WTC11 (cell line): Measurements from ENCODE around the gene CNPY1. TPM values are rescaled to one million over a fixed set of nuclear protein-coding genes. Genes with fewer than 3 reads are reported as not detected.

Experiments used
- ATAC-seq: fragments of 200-7000 bp; cut with Tn5 transposase; 2 replicates; pipeline ENCODE4 v1.10.0; 2021; ENCODE audit warnings: mild to moderate bottlenecking, moderate library complexity
- CTCF ChIA-PET: fragments of 300-600 bp; sonication (Branson Sonifier 250); formaldehyde crosslinking; loops from one replicate; lab custom pipeline; 2021; ENCODE audit warnings: antibody characterized with exemption; lab: Charles Lee
- POLR2A ChIA-PET: fragments of 350-600 bp; sonication (Branson Sonifier 250); formaldehyde crosslinking; loops from one replicate; lab custom pipeline; 2021; ENCODE audit warnings: antibody characterized with exemption; lab: Charles Lee
- DNase-seq: peaks from one replicate; pipeline ENCODE4 v3.0.0; 2021; ENCODE audit warnings: low spot score
- H3K27ac Mint-ChIP-seq: 2 replicates; pipeline ENCODE4 v1.8.0; 2021; ENCODE audit warnings: mixed read lengths
- H3K27me3 Mint-ChIP-seq: 2 replicates; pipeline ENCODE4 v1.8.0; 2021; ENCODE audit warnings: low read depth, mild to moderate bottlenecking, moderate library complexity, mixed read lengths
- H3K36me3 Mint-ChIP-seq: 2 replicates; pipeline ENCODE4 v1.8.0; 2021; ENCODE audit warnings: mixed read lengths
- H3K4me1 Mint-ChIP-seq: 2 replicates; pipeline ENCODE4 v1.8.0; 2022; ENCODE audit warnings: mixed read lengths
- H3K4me3 Mint-ChIP-seq: 2 replicates; pipeline ENCODE4 v1.8.0; 2021; ENCODE audit warnings: mild to moderate bottlenecking, moderate library complexity, mixed read lengths
- H3K9me3 Mint-ChIP-seq: 2 replicates; pipeline ENCODE4 v1.8.0; 2021; ENCODE audit warnings: mixed read lengths
- CREB1 ChIP-seq: sonication (generic); formaldehyde crosslinking; IDR thresholded peaks from 2 replicates; pipeline ENCODE4 v1.8.0; 2023; ENCODE audit warnings: mild to moderate bottlenecking, missing genetic modification reagents
- ELF4 ChIP-seq: sonication (generic); formaldehyde crosslinking; IDR thresholded peaks from 2 replicates; pipeline ENCODE4 v1.8.1; 2022; ENCODE audit warnings: low read depth, mild to moderate bottlenecking, moderate library complexity, missing genetic modification reagents
- EMX1 ChIP-seq: fragments of 250-450 bp; sonication (Bioruptor Pico); IDR thresholded peaks from 2 replicates; pipeline ENCODE4 v1.8.0; 2021; ENCODE audit warnings: mild to moderate bottlenecking
- FOXJ3 ChIP-seq: sonication (generic); formaldehyde crosslinking; IDR thresholded peaks from 2 replicates; pipeline ENCODE4 v1.9.0; 2021; ENCODE audit warnings: missing genetic modification reagents, mild to moderate bottlenecking, borderline replicate concordance
- GABPB1 ChIP-seq: sonication (generic); formaldehyde crosslinking; IDR thresholded peaks from 2 replicates; pipeline ENCODE4 v1.8.1; 2023; ENCODE audit warnings: mild to moderate bottlenecking, missing genetic modification reagents
- JAZF1 ChIP-seq: fragments of 250-450 bp; sonication (Bioruptor Pico); IDR thresholded peaks from 2 replicates; pipeline ENCODE4 v1.9.0; 2021; ENCODE audit warnings: moderate library complexity, mild to moderate bottlenecking, inconsistent platforms
- NFATC4 ChIP-seq: fragments of 250-450 bp; sonication (Bioruptor Pico); IDR thresholded peaks from 2 replicates; pipeline ENCODE4 v1.9.0; 2021; ENCODE audit warnings: mild to moderate bottlenecking
- NR1H2 ChIP-seq: sonication (generic); formaldehyde crosslinking; IDR thresholded peaks from 2 replicates; pipeline ENCODE4 v1.9.0; 2021; ENCODE audit warnings: mild to moderate bottlenecking, moderate library complexity, missing genetic modification reagents
- NR3C1 ChIP-seq: sonication (generic); formaldehyde crosslinking; conservative IDR thresholded peaks from 2 replicates; pipeline ENCODE4 v1.8.1; 2023; ENCODE audit warnings: low read depth, mild to moderate bottlenecking, missing genetic modification reagents
- OVOL2 ChIP-seq: fragments of 250-450 bp; sonication (Bioruptor Pico); IDR thresholded peaks from 2 replicates; pipeline ENCODE4 v1.9.0; 2021; ENCODE audit warnings: mild to moderate bottlenecking, borderline replicate concordance
- RELA ChIP-seq: sonication (generic); formaldehyde crosslinking; IDR thresholded peaks from 2 replicates; pipeline ENCODE4 v1.8.1; 2022; ENCODE audit warnings: missing genetic modification reagents, mild to moderate bottlenecking, borderline replicate concordance
- ZBTB21 ChIP-seq: sonication (generic); formaldehyde crosslinking; IDR thresholded peaks from 2 replicates; pipeline ENCODE4 v1.8.1; 2023; ENCODE audit warnings: mild to moderate bottlenecking, missing genetic modification reagents, borderline replicate concordance
- ZBTB43 ChIP-seq: sonication (generic); formaldehyde crosslinking; IDR thresholded peaks from 2 replicates; pipeline ENCODE4 v1.8.1; 2023; ENCODE audit warnings: mild to moderate bottlenecking, missing genetic modification reagents
- ZNF219 ChIP-seq: sonication (generic); formaldehyde crosslinking; IDR thresholded peaks from 2 replicates; pipeline ENCODE4 v1.8.0; 2023; ENCODE audit warnings: missing genetic modification reagents, mild to moderate bottlenecking, borderline replicate concordance
- ZNF416 ChIP-seq: fragments of 250-450 bp; sonication (Bioruptor Pico); IDR thresholded peaks from 2 replicates; pipeline ENCODE4 v1.9.0; 2021; ENCODE audit warnings: mild to moderate bottlenecking, inconsistent platforms
- ZSCAN18 ChIP-seq: fragments of 250-450 bp; sonication (Bioruptor Pico); IDR thresholded peaks from 2 replicates; pipeline ENCODE4 v2.1.2; 2022; ENCODE audit warnings: mild to moderate bottlenecking, moderate library complexity
- total RNA-seq: library from RNA; stranded (reverse); gene quantifications from 3 replicates; pipeline ENCODE4 v1.2.3, GENCODE V29; 2021
- TF ChIP-seq, protein P1 (sequence below): sonication (generic); formaldehyde crosslinking; IDR thresholded peaks from 2 replicates; pipeline ENCODE4 v1.8.1; 2022; ENCODE audit warnings: low read depth, missing genetic modification reagents, borderline replicate concordance
- TF ChIP-seq, protein P2 (sequence below): sonication (generic); formaldehyde crosslinking; IDR thresholded peaks from 2 replicates; pipeline ENCODE4 v1.8.0; 2023; ENCODE audit warnings: missing genetic modification reagents
- TF ChIP-seq, protein P3 (sequence below): sonication (generic); formaldehyde crosslinking; IDR thresholded peaks from 2 replicates; pipeline ENCODE4 v1.8.1; 2023; ENCODE audit warnings: mild to moderate bottlenecking, missing genetic modification reagents

The CNPY1 gene
- total RNA-seq, 1 experiment from 2014 or later, result 0.09 TPM

GRCh38 chr7:155581954-155582353 is 35.6 kb upstream of the CNPY1 start:
- DNase-seq (no peak), ATAC-seq (no peak)
- Mint-ChIP-seq H3K4me3 (no peak overlapping the region), H3K27me3 (no peaks in the 10 kb centered on the region), H3K4me1 (no peaks in the 10 kb centered on the region), H3K36me3 (no peaks in the 10 kb centered on the region), H3K9me3 (no peaks in the 10 kb centered on the region), H3K27ac (no peak overlapping the region)
- CTCF ChIA-PET, result interaction anchor here (2.3 kb wide), 1 partner anchor 17 kb away, joined by 13 read pairs; no protein-coding TSS in a partner anchor
- POLR2A ChIA-PET, result no interaction called here
- no peak for TF ChIP-seq ZBTB21 (CRISPR knock-in tag)
- no peak for TF ChIP-seq CREB1 (CRISPR knock-in tag)
- no peak for TF ChIP-seq NR1H2 (CRISPR knock-in tag)
- TF ChIP-seq, protein P1, sequence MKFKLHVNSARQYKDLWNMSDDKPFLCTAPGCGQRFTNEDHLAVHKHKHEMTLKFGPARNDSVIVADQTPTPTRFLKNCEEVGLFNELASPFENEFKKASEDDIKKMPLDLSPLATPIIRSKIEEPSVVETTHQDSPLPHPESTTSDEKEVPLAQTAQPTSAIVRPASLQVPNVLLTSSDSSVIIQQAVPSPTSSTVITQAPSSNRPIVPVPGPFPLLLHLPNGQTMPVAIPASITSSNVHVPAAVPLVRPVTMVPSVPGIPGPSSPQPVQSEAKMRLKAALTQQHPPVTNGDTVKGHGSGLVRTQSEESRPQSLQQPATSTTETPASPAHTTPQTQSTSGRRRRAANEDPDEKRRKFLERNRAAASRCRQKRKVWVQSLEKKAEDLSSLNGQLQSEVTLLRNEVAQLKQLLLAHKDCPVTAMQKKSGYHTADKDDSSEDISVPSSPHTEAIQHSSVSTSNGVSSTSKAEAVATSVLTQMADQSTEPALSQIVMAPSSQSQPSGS (CRISPR knock-in tag), result no peak
- TF ChIP-seq, protein P2, sequence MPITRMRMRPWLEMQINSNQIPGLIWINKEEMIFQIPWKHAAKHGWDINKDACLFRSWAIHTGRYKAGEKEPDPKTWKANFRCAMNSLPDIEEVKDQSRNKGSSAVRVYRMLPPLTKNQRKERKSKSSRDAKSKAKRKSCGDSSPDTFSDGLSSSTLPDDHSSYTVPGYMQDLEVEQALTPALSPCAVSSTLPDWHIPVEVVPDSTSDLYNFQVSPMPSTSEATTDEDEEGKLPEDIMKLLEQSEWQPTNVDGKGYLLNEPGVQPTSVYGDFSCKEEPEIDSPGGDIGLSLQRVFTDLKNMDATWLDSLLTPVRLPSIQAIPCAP (CRISPR knock-in tag), result no peak
- TF ChIP-seq OVOL2 (CRISPR knock-in tag), result no peak
- no peak for TF ChIP-seq NR3C1 (CRISPR knock-in tag)
- TF ChIP-seq ZBTB43, result no peak
- no peak for TF ChIP-seq ZNF219 (CRISPR knock-in tag)
- no peak for TF ChIP-seq ELF4 (CRISPR knock-in tag)
- no peak for TF ChIP-seq EMX1 (CRISPR knock-in tag)
- no peak for TF ChIP-seq JAZF1 (CRISPR knock-in tag)
- TF ChIP-seq, all 79 proteins: peak for 0

DNA sequence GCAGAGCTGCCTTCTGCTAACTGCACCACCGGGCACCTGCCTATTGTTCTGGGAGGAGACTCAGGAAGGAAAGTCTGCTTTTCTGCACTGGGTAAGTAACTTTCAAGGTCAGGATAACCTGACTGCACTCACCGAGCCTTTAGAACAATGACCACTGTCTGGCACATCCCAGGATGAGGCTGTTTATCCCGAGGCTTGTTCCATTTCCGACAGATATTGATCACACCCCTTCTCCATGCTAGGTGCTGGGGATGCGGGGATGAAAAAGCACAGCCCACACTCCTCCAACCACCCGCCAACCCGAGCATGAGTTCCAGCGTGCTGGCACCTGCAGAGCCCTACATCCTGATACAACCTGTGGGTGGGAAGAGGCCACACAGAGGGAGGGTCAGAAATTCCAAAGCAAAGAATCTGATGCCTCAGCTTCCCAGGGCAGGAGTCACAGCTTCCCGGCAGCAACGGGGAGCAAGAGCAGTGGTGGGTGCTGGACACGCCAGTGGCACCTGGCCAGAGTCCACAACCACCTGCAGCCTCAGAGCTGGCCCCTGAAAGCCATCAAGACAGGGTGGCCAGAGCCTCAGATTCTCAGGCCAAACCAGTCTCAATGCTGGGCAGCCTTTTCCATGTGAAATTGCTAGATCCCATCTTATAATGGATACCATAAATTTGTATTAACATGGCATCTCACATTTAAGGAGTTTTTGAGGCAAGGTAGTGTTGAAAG is 34.9 kb upstream of the CNPY1 start:
- POLR2A ChIA-PET, result no interaction called here
- H3K27ac Mint-ChIP-seq, result no peak overlapping the region
- no peaks in the 10 kb centered on the region for H3K9me3 Mint-ChIP-seq
- ATAC-seq, result no peak; the same call in none of the 2 replicates
- no peak for TF ChIP-seq NFATC4 (CRISPR knock-in tag)
- TF ChIP-seq GABPB1 (CRISPR knock-in tag), result 0 out of 2 replicates have a peak, but pooled peaks have one; percentile 17
- no peaks in the 10 kb centered on the region for H3K27me3 Mint-ChIP-seq
- no peak overlapping the region for H3K4me3 Mint-ChIP-seq
- no peaks in the 10 kb centered on the region for H3K36me3 Mint-ChIP-seq
- no peak for DNase-seq
- CTCF ChIA-PET, result interaction anchor here (0.5 to 1.0 kb wide), 3 partner anchors 17 to 998 kb away, joined by 4 to 6 read pairs (median 4); no protein-coding TSS in a partner anchor
- no peaks in the 10 kb centered on the region for H3K4me1 Mint-ChIP-seq

- TF ChIP-seq ZNF416 (CRISPR knock-in tag) (no peak), ELF4 (CRISPR knock-in tag) (no peak), ZSCAN18 (no peak), RELA (no peak), FOXJ3 (CRISPR knock-in tag) (no peak)
- TF ChIP-seq, protein P3, sequence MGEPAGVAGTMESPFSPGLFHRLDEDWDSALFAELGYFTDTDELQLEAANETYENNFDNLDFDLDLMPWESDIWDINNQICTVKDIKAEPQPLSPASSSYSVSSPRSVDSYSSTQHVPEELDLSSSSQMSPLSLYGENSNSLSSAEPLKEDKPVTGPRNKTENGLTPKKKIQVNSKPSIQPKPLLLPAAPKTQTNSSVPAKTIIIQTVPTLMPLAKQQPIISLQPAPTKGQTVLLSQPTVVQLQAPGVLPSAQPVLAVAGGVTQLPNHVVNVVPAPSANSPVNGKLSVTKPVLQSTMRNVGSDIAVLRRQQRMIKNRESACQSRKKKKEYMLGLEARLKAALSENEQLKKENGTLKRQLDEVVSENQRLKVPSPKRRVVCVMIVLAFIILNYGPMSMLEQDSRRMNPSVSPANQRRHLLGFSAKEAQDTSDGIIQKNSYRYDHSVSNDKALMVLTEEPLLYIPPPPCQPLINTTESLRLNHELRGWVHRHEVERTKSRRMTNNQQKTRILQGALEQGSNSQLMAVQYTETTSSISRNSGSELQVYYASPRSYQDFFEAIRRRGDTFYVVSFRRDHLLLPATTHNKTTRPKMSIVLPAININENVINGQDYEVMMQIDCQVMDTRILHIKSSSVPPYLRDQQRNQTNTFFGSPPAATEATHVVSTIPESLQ, result no peak
- no peak overlapping the region for H3K27ac Mint-ChIP-seq
- ATAC-seq (no peak), DNase-seq (no peak)
- CTCF ChIA-PET, result interaction anchor here (0.6 to 1.0 kb wide), 2 partner anchors 18 to 998 kb away, joined by 4 to 6 read pairs; no protein-coding TSS in a partner anchor
- no peak overlapping the region for H3K4me3 Mint-ChIP-seq
- no peaks in the 10 kb centered on the region for H3K4me1 Mint-ChIP-seq
- POLR2A ChIA-PET, result no interaction called here
- H3K9me3 Mint-ChIP-seq, result no peaks in the 10 kb centered on the region
- no peaks in the 10 kb centered on the region for H3K27me3 Mint-ChIP-seq
- no peaks in the 10 kb centered on the region for H3K36me3 Mint-ChIP-seq
These were observed 34.0 kb upstream of the CNPY1 start for GRCh38 chr7:155580367-155580766.
